Left forelimb (tissue), 1 donor: Measurements from ENCODE around the gene PYGL.
"Not testable (repeated sequence)": the region's sequence is repeated elsewhere in the genome, so short reads cannot be mapped to it uniquely, and the experiment has no call there.

Source experiments
- DNase-seq: peaks from one replicate; pipeline ENCODE4 v3.0.0-alpha.2; 2018; ENCODE audit warnings: low spot score

Gene PYGL

GRCh38 chr14:50926851-50927386 is 17.4 kb downstream of the PYGL start:
- no peak for DNase-seq

- no peak for DNase-seq
Measured at GRCh38 chr14:50924843-50925242, 19.4 kb downstream of the PYGL start.

GRCh38 chr14:50924236-50924635 is 20.0 kb downstream of the PYGL start:
- no peak for DNase-seq

GRCh38 chr14:50922803-50923202 is 21.5 kb downstream of the PYGL start:
- no peak for DNase-seq

- DNase-seq = no peak
Measured at GRCh38 chr14:50920482-50921230, 23.6 kb downstream of the PYGL start.

GRCh38 chr14:50919524-50919923 is 24.8 kb downstream of the PYGL start:
- not testable (repeated sequence) for DNase-seq

GRCh38 chr14:50917449-50917848 is 26.8 kb downstream of the PYGL start:
- no peak for DNase-seq

GRCh38 chr14:50910495-50911420 is 33.5 kb downstream of the PYGL start:
- no peak for DNase-seq

- DNase-seq = no peak
Measured at GRCh38 chr14:50906326-50907065, 37.8 kb downstream of the PYGL start.

- no peak for DNase-seq
Measured at GRCh38 chr14:50904719-50905118, 39.6 kb downstream of the PYGL start.

GRCh38 chr14:50901361-50901760 is 42.9 kb downstream of the PYGL start:
- DNase-seq = no peak

- DNase-seq = no peak
Measured at GRCh38 chr14:50897658-50898175, 46.6 kb downstream of the PYGL start.

GRCh38 chr14:50897005-50897404 is 47.3 kb downstream of the PYGL start:
- DNase-seq = not testable (repeated sequence)

GRCh38 chr14:50896421-50896820 is 47.9 kb downstream of the PYGL start:
- not testable (repeated sequence) for DNase-seq

- no peak for DNase-seq
Measured at GRCh38 chr14:50892255-50892654, 52.0 kb downstream of the PYGL start.

- no peak for DNase-seq
Measured at GRCh38 chr14:50887476-50887875, 56.8 kb downstream of the PYGL start.

- no peak for DNase-seq
Measured at GRCh38 chr14:50883827-50884197, 60.5 kb downstream of the PYGL start.

GRCh38 chr14:50882932-50883826 is 61.1 kb downstream of the PYGL start:
- DNase-seq = no peak

- DNase-seq = no peak
Measured at GRCh38 chr14:50875359-50876070, 68.8 kb downstream of the PYGL start.

- DNase-seq = no peak
Measured at GRCh38 chr14:50874757-50875156, 69.5 kb downstream of the PYGL start.
